Thoracic aorta (tissue), 2 donors: ENCODE results near the gene CACNA2D3. TPM values are rescaled to one million over a fixed set of nuclear protein-coding genes. Genes with fewer than 3 reads are reported as not detected.

Source experiments
- ATAC-seq: fragments of 150-250 bp; one replicate; pipeline ENCODE4 v1.8.0; 2017; ENCODE audit warnings: low read depth; ENCODE audit not compliant: insufficient number of reproducible peaks, low FRiP score
- DNase-seq: peaks from one replicate; pipeline ENCODE4 v3.0.0-alpha.2; 2020; ENCODE audit warnings: low spot score
- H3K27ac ChIP-seq, 2 donors: fragments of 200-600 bp; sonication (generic); 1 replicate in 1 of 2; 2 replicates in 1 of 2; pipeline ENCODE4 v1.5.1; 2016; ENCODE audit warnings: mild to moderate bottlenecking in 2 of 2, moderate library complexity in 2 of 2
- H3K27me3 ChIP-seq: fragments of 200-600 bp; sonication (generic); replicated peaks from 2 replicates; pipeline ENCODE4 v1.6.0; 2016; ENCODE audit warnings: mild to moderate bottlenecking; ENCODE audit not compliant: insufficient read depth
- H3K36me3 ChIP-seq: fragments of 200-600 bp; sonication (generic); one replicate; pipeline ENCODE4 v1.5.1; 2016
- H3K4me1 ChIP-seq, 2 donors: fragments of 200-600 bp; sonication (generic); 1 replicate in 1 of 2; 2 replicates in 1 of 2; pipeline versions ENCODE4 v1.5.1 to v1.6.0; 2016; ENCODE audit warnings: low read depth in 2 of 2, mild to moderate bottlenecking in 1 of 2; ENCODE audit not compliant: control insufficient read depth in 1 of 2
- H3K4me3 ChIP-seq: fragments of 200-600 bp; sonication (generic); 2 replicates; pipeline ENCODE4 v1.5.1; 2016; ENCODE audit warnings: mild to moderate bottlenecking
- H3K9me3 ChIP-seq: fragments of 200-600 bp; sonication (generic); 2 replicates; pipeline ENCODE4 v1.5.1; 2016
- total RNA-seq, 2 donors: library from RNA; depleted of rRNA; stranded (reverse); fragments of >200 nt; gene quantifications; one replicate each; pipeline versions ENCODE4 v1.1.0 to v1.2.3, GENCODE V29; 2016
- TF ChIP-seq, protein P1 (sequence below): fragments of 200-600 bp; sonication (generic); IDR thresholded peaks from one replicate; pipeline ENCODE4 v1.5.1; 2019; ENCODE audit warnings: antibody characterized with exemption

CACNA2D3 gene
- total RNA-seq, 2 donors from 2014 or later, result 3.2 to 4.0 TPM

DNA sequence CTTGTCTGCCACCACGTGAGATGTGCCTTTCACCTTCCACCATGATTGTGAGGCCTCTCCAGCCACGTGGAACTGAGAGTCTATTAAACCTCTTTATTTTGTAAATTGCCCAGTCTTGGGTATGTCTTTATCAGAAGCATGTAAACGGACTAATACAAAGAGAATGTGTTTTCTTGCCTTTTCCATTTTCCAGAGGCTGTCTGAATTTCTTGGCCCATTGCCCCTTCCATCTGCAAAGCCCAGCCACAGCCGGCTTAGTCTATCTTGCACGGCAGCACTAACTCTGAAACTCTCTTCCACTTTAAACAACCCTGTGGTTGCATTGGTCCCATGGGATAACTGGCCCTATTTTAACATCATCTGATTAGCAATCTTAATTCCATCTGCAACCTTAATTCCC lies 590.2 kb downstream of the CACNA2D3 start:
- Histone ChIP-seq H3K36me3 (no peaks in the 10 kb centered on the region), H3K9me3 (no peaks in the 10 kb centered on the region), H3K4me1 (no peaks in the 10 kb centered on the region), H3K27me3 (no peaks in the 10 kb centered on the region), H3K27ac (no peak overlapping the region), H3K4me3 (no peak overlapping the region)
- no peak for DNase-seq
- TF ChIP-seq, protein P1, sequence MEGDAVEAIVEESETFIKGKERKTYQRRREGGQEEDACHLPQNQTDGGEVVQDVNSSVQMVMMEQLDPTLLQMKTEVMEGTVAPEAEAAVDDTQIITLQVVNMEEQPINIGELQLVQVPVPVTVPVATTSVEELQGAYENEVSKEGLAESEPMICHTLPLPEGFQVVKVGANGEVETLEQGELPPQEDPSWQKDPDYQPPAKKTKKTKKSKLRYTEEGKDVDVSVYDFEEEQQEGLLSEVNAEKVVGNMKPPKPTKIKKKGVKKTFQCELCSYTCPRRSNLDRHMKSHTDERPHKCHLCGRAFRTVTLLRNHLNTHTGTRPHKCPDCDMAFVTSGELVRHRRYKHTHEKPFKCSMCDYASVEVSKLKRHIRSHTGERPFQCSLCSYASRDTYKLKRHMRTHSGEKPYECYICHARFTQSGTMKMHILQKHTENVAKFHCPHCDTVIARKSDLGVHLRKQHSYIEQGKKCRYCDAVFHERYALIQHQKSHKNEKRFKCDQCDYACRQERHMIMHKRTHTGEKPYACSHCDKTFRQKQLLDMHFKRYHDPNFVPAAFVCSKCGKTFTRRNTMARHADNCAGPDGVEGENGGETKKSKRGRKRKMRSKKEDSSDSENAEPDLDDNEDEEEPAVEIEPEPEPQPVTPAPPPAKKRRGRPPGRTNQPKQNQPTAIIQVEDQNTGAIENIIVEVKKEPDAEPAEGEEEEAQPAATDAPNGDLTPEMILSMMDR, result no peak
- ATAC-seq, result no peak

DNA sequence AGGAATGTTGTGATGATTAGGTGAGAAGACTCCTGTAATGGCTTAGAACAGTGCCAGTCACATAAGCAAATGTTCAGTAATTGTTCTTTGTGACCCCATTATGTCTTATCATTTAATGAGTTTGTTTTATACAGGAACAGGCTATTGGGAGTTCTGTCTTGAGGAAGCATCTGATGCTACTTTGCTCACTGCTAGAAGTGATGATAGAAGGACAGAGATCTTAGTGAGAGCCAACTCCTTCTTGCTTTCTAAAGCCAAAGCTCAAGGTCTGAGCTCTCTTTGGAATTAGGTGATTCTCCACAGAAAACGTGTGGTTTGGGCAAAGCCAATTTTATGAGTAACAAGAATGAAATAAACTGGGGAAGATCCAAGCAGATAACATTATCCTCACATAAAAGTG lies 590.7 kb downstream of the CACNA2D3 start:
- H3K27ac ChIP-seq, result no peak overlapping the region
- no peak overlapping the region for H3K4me3 ChIP-seq
- no peaks in the 10 kb centered on the region for H3K9me3 ChIP-seq
- ATAC-seq, result no peak
- no peaks in the 10 kb centered on the region for H3K36me3 ChIP-seq
- no peak for DNase-seq
- TF ChIP-seq, protein P1, result no peak
- no peaks in the 10 kb centered on the region for H3K27me3 ChIP-seq
- H3K4me1 ChIP-seq, result no peaks in the 10 kb centered on the region

DNA sequence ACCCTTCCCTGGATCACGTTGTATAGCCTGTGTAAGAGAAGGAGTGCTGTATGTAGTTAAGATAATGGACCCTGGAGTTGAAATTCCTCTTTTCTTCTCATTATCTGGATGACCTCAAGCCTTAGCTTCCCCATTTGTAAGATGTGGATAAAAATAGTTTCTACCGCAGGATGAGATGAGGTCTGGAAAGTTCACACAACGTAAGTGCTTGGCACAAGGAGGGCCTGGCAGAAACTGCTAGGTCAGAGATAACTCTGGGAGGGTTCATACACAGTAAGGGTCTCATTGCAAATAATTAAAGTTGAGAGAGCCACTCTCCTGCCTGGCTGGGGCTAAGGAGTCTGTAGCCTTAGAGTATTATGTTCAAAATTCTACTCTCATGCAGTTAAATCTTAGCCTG lies 591.1 kb downstream of the CACNA2D3 start:
- Histone ChIP-seq H3K36me3 (no peaks in the 10 kb centered on the region), H3K27me3 (no peaks in the 10 kb centered on the region), H3K27ac (no peak overlapping the region), H3K4me3 (no peak overlapping the region), H3K4me1 (no peaks in the 10 kb centered on the region), H3K9me3 (no peaks in the 10 kb centered on the region)
- TF ChIP-seq, protein P1, result no peak
- DNase-seq (no peak), ATAC-seq (no peak)

DNA sequence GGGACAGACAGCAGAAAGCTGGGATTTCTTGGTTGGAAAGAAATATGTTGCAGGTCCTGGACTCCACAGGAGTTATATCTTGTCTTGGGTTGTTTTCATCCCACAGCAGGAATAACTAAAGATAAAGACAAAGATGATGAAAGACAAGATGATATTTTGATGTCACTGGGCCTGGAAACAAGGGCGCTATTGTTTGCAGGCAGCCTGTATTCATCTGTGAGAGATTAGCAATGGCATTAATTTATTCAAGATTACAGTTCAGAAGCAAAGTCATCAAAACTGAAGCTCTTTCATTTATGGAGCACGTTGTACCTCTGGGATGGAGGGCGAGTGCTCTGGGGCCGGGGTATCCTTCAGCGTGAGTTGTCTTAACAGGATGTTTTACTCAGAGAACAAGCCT lies 591.7 kb downstream of the CACNA2D3 start:
- ATAC-seq, result no peak
- Histone ChIP-seq H3K4me1 (no peaks in the 10 kb centered on the region), H3K27me3 (no peaks in the 10 kb centered on the region), H3K36me3 (no peaks in the 10 kb centered on the region), H3K9me3 (no peaks in the 10 kb centered on the region), H3K27ac (no peak overlapping the region), H3K4me3 (no peak overlapping the region)
- TF ChIP-seq, protein P1, result no peak
- DNase-seq, result no peak

DNA sequence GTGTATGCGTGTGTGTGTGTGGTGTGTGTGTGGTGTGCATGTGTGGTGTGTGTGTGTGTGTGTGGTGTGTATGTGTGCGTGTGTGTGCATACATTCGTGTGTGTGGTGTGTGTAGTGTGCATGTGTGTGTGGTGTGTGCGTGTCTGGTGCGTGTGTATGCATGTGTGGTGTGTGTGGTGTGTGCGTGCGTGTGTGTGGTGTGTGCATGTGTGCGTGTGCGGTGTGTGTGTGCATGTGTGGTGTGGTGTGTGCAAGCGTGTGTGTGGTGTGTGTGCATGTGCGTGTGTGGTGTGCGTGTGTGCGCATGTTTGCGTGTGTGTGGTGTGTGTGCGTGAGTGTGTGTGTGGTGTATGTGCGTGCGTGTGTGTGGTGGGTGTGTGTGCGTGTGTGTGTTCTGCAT lies 595.2 kb downstream of the CACNA2D3 start:
- no peaks in the 10 kb centered on the region for H3K9me3 ChIP-seq
- no peak overlapping the region for H3K4me3 ChIP-seq
- H3K4me1 ChIP-seq, result no peaks in the 10 kb centered on the region
- H3K27me3 ChIP-seq, result no peaks in the 10 kb centered on the region
- H3K36me3 ChIP-seq, result no peaks in the 10 kb centered on the region
- ATAC-seq (no peak), DNase-seq (no peak)
- TF ChIP-seq, protein P1, result no peak
- H3K27ac ChIP-seq, result no peak overlapping the region
